Renal cortex interstitium (tissue), 11 donors: ENCODE data around the gene RSPRY1. TPM values are rescaled to one million over a fixed set of nuclear protein-coding genes. Genes with fewer than 3 reads are reported as not detected.

ENCODE experiments used
- DNase-seq, 11 donors: peaks; one replicate each; pipeline ENCODE4 v3.0.0-alpha.2; 2013; ENCODE audit warnings: low read depth in 9 of 11, low spot score in 4 of 11; ENCODE audit errors: extremely low read depth in 1 of 11
- polyA plus RNA-seq, 3 donors: library from polyadenylated mRNA; unstranded; fragments of 120-200 nt; gene quantifications; one replicate each; pipeline ENCODE4 v1.2.1, GENCODE V29; 2013; ENCODE audit not compliant: insufficient read length in 3 of 3

Gene RSPRY1
- polyA plus RNA-seq, 3 donors = 45.0 to 45.5 (median 45.2) TPM

DNA sequence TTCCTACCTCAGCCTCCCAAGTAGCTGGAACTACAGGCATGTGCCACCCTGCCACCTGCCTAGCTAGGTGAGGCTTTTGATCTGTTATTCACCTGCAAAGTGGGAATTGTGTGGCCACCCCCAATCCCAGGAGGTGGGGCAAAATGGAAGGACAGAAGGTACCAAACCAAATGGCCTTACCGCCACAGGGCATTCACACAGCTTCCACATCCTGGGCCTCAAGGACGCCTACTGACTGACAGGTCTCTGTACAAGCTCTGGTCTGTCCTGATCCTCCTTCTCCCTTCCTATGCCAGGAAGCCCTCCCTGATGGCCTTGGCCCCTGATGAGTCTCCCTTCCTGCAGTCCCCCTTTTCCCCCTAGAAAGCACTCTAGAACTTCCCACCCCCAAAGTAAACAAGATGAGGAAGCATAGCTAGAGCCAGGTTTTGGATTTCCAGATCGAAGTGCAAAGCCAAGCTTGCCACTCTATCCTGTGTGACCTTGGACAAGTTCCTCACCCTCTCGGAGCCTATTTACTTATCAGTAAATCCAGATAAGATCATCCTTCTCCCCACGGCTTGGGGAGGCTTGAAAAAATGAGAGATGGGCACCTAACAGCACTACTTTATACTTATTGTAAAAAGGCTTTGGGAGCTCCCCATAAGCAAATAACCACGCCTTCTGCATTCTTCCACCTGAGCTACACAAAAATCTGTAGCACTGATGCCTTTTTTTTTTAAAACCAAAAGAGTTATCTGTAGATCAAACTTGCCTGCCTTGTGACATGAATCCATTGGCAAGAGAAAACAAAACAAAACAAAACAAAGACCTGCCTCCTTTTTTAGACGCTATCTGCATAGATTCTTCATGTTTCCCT is 93.9 kb downstream of the RSPRY1 start:
- DNase-seq = no peak

DNA sequence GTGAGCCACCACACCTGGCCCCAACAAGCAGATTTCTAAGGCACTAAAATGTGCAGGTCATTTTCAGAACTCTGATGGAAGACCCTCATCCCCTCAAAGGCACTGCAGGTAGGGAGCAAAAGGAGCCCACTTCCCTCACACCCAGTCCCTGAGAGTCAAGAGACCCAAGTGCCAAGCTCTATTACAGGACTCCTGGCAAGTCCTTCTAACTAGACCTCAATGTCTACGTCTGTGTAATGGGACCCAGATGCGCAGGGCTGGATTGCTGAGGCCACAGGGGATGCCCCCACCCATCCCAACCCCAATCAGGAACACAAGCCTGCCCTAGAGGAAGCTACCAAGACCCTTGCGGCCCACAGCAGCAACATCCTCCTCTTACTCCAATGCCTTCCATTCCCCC is 95.7 kb downstream of the RSPRY1 start:
- no peak for DNase-seq

DNA sequence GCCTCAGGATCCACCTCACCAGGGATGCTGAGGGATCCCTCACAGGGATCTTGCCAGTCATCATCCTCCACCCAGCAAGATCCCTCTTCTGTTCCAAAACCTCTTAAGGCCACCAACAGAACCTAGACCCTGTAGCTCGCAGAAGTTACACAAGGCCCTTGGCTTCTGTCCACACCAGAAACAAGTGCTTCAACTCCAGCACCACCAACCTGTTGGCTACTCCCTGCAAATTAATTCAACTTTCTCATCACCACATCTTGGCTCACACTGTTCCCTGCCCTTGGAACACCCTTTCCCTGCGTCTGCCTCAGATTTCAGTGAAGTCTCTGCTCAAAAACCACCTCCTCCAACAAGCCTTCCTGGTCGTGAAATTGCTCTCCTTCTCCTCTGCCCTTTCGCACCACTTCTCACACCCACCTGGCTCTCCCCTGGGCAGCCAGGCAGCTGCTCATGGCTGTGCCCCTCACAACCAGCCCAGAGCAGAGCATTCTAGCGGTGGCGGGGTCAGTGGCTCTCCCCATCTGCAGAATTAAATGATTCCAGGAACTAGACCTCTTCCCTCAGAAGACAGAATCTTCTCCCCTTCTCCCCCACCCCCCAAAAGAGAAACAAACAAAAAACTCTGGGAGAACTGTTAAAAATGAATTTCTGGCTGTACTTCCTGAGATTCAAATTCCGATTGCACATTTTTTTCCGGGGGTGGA is 96.5 kb downstream of the RSPRY1 start:
- DNase-seq = no peak

DNA sequence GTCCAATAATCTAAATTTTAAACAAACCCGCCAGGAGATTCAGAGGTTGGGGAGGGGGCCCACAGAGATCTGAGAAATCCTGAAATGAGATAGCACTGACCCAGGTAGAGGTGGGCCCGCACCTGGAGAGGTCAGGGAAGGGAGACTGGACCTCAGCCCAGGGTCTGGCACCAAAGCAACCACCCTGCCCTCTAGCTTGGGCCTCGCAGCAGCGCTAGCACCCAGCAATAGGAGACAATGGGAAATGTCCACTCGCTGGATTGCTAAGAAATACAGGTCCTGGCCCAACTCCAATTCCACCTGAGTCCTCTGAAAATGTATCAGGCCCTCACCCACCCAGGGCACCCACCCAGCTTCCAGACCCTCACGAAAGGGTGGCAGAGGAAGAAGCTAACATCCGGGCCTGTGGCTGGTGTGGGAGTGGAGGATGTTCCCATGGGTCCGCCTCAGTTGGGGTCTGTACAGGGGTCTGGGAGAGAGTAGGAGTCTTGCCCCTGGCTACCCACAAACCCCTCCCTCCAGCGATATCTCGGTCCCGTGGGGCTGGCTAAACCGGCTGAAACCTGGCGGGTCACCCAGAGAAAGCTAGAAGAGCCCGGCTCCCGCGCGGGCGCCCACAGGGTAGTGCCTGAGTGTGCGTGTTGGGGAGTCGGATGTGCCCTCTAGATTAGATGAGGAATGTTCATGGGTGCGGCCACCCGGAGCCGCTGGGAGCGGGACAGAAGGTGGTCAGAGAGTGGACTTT is 97.3 kb downstream of the RSPRY1 start:
- DNase-seq = no peak

DNA sequence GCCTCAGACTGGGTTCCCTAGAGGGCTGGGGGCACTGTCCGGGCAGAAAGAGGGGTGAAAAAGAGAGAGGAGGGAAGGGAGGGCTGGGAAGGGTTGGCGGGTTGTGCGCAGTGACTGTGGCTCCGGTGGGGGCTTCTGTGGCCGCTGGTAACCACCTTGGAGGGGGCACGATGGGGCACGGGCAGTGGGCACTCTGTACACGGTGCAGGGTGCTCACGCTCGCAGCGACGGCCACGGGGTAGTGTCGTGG is 97.8 kb downstream of the RSPRY1 start:
- no peak for DNase-seq

DNA sequence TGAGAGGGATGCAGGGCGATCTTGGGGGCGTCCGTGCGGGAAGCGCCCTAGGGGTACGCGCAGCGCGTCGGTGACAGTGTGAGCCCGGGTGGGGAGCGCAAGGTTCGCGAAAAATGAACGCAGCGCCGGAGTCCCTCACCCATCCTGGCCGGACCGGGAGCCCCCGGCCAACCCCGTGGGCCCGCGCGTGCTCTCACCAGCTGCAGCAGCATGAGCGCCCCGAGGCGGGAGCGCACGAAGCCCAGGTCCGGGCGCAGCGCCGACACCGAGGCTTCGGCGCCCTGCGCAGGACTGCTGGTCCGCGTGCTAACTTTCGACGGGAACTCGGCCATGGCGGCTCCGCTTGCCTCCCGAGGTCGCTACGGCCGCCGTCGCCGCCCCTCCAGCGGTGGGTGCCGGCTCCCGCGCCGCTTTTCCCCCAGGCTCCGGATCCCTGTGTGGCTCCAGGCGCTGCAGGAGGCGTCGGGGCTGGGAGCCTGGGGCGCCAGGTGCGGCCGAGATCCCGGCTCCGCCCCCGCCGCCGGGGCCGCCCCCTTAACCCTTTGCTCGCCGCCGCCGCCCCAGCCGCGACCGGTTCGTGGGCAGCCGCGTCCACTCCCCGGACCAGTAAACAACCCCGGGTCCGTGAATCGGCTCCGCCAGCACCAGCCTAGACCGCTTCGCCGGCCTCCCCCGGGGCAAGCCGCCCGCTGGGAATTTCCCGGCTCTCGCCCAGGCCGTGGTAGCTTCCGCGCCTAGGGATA is 98.3 kb downstream of the RSPRY1 start, which contains the start of gene PLLP:
Gene PLLP (minus strand): TSS at position 464 of the 743 bp plus-strand sequence. CDS start 132 bp downstream, at position 332.
- no peak for DNase-seq

DNA sequence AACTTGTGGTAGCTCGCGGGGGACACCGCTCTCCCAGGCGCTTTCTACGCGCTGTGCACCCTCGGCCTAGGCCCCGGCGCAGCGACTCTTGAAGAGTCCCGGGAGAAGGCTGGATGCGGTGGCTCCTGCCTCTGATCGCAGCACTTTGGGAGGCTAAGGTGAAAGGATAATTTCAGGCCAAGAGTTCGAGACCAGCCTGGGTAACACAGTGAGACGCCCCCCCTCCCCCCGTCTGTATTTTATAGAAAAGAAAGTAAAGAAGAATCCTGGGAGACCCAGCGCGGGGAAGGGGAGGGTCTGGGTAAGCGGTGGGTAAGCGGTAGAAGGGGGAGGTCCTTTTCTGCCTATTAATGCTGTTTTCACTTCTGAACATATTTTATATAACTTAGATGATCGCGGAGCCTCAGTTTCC is 98.8 kb downstream of the RSPRY1 start:
- DNase-seq = no peak

DNA sequence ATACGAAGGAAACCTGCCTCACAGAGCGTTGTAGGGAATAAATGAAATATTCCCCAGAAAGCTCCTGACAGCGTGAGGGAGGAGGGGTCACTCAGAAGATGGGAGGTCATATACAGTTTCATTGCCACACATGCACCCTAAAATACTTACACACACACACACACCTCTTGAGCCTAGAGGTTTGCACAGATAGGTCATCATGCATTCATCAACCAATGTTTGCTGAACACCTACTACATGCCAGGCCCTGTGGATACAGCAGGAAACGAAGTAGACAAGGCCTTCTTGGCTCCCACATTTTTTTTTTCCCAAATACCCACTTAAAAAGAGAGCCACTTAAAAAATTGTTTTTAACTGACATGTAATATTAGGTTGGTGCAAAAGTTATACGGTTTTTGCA is 99.2 kb downstream of the RSPRY1 start:
- DNase-seq = no peak

DNA sequence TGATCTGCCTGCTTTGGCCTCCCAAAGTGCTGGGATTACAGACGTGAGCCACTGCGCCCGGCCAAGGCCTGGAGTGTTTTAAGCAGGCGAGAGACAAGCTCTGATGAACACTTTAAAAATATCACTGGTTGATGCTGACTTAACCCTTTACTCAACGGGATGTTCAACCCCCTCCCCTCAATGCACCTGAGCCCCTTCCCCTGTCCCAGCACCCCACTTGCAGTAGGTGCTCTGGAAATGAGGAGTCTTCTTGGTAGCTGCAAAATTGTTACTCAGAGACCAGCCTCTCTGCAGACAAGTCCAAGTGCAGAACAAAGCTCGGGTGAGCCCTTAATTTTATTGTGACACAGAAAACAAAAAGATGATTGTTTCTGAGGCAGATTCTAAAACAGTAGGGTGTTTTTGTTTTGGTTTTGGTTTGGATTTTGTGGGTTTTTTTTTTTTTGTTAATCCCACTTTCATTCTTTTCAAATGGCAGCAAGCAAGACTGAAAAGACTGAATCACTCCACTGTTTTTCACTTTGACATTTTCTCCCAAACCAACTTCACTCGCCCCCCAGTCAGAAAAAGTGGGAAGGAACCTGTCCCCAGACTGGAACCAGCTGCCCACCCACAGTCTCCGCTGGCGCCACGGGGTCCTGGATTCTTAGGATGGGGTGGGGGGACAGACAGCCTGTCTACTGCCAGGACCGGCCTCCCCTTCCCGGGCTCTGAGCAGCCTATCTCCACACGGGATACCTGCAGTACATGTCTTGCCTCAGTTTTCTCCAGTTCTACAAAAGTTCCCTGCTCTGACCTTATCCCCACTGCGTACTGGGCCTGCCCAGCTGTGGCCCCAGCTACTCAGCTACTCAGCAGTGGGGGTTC is 103.5 kb downstream of the RSPRY1 start:
- DNase-seq = no peak

Other genes starting within 250 kb of the RSPRY1 start
- gene CETP, start 224.4 kb upstream of the RSPRY1 start, polyA plus RNA-seq = 10 to 100 TPM; 10.2 to 11.9 (median 11.7) TPM
- 1 to 10 TPM; 2.3 to 4.2 (median 2.6) TPM for gene NLRC5, start 196.8 kb upstream of the RSPRY1 start, polyA plus RNA-seq
- gene CPNE2, start 93.7 kb upstream of the RSPRY1 start, polyA plus RNA-seq = 10 to 100 TPM; 29.6 to 35.4 (median 31.4) TPM
- gene PSME3IP1, start 290 bp upstream of the RSPRY1 start, polyA plus RNA-seq = 100 to 1,000 TPM; 104 to 126 (median 125) TPM
- 10 to 100 TPM; 76.3 to 79.4 (median 77.9) TPM for gene ARL2BP, start 58.9 kb downstream of the RSPRY1 start, polyA plus RNA-seq
- gene PLLP, start 98.3 kb downstream of the RSPRY1 start, polyA plus RNA-seq = 10 to 100 TPM; 14.7 to 29.7 (median 15.8) TPM
- under 1 TPM; 0.08 to 0.13 (median 0.12) TPM for gene CCL22, start 172.5 kb downstream of the RSPRY1 start, polyA plus RNA-seq
- gene CX3CL1, start 186.2 kb downstream of the RSPRY1 start, polyA plus RNA-seq = 10 to 100 TPM; 24.2 to 41.9 (median 30.4) TPM
- gene CCL17, start 218.4 kb downstream of the RSPRY1 start, polyA plus RNA-seq = under 1 TPM in 2 of 3 donors, not detected in 1; 0.19 to 0.38 TPM